Endothelial cell (in vitro differentiated cells): ENCODE measurements around the gene RAB5A. TPM values are rescaled to one million over a fixed set of nuclear protein-coding genes. Genes with fewer than 3 reads are reported as not detected.

Experiments used
- DNase-seq: peaks from one replicate; pipeline ENCODE4 v3.0.0; 2021; ENCODE audit warnings: low spot score
- H3K27ac Mint-ChIP-seq: one replicate; pipeline ENCODE4 v1.8.0; 2021; ENCODE audit warnings: mixed read lengths, inconsistent platforms; ENCODE audit not compliant: unreplicated experiment
- H3K27me3 Mint-ChIP-seq: one replicate; pipeline ENCODE4 v1.8.0; 2021; ENCODE audit warnings: mild to moderate bottlenecking, moderate library complexity, mixed read lengths, inconsistent platforms; ENCODE audit not compliant: unreplicated experiment
- H3K36me3 Mint-ChIP-seq: one replicate; pipeline ENCODE4 v1.8.0; 2021; ENCODE audit warnings: mild to moderate bottlenecking, low read depth, mixed read lengths, inconsistent platforms; ENCODE audit not compliant: unreplicated experiment
- H3K4me1 Mint-ChIP-seq: one replicate; pipeline ENCODE4 v1.8.0; 2021; ENCODE audit warnings: mild to moderate bottlenecking, mixed read lengths, inconsistent platforms; ENCODE audit not compliant: unreplicated experiment
- H3K4me3 Mint-ChIP-seq: one replicate; pipeline ENCODE4 v1.8.0; 2021; ENCODE audit warnings: mild to moderate bottlenecking, mixed read lengths, inconsistent platforms; ENCODE audit not compliant: unreplicated experiment
- H3K9me3 Mint-ChIP-seq: one replicate; pipeline ENCODE4 v1.8.0; 2021; ENCODE audit warnings: mixed read lengths, inconsistent platforms; ENCODE audit not compliant: unreplicated experiment
- total RNA-seq: library from RNA; stranded (reverse); fragmentation: NEBNext Ultra II Directional; extraction: Animal tissue kit (Norgen Biotek cat#: 25700); gene quantifications from one replicate; pipeline ENCODE4 v1.2.1, GENCODE V29; 2021; ENCODE audit not compliant: unreplicated experiment
- TF ChIP-seq, protein P1 (sequence below): fragments of 200-600 bp; sonication (generic); IDR thresholded peaks from one replicate; pipeline ENCODE4 v1.5.0; 2021; ENCODE audit warnings: antibody characterized with exemption; ENCODE audit not compliant: unreplicated experiment

The RAB5A gene
- total RNA-seq, 1 donor from 2014 or later = 84.5 TPM

GRCh38 chr3:19937459-19938294 is 9.2 kb upstream of the RAB5A start:
- Mint-ChIP-seq H3K9me3 (no peaks in the 10 kb centered on the region), H3K4me3 (no peak overlapping the region), H3K4me1 (peaks cover 12% of the 10 kb centered on the region), H3K27me3 (peaks cover 11% of the 10 kb centered on the region), H3K36me3 (peaks cover 4% of the 10 kb centered on the region), H3K27ac (no peak overlapping the region)
- TF ChIP-seq, protein P1, sequence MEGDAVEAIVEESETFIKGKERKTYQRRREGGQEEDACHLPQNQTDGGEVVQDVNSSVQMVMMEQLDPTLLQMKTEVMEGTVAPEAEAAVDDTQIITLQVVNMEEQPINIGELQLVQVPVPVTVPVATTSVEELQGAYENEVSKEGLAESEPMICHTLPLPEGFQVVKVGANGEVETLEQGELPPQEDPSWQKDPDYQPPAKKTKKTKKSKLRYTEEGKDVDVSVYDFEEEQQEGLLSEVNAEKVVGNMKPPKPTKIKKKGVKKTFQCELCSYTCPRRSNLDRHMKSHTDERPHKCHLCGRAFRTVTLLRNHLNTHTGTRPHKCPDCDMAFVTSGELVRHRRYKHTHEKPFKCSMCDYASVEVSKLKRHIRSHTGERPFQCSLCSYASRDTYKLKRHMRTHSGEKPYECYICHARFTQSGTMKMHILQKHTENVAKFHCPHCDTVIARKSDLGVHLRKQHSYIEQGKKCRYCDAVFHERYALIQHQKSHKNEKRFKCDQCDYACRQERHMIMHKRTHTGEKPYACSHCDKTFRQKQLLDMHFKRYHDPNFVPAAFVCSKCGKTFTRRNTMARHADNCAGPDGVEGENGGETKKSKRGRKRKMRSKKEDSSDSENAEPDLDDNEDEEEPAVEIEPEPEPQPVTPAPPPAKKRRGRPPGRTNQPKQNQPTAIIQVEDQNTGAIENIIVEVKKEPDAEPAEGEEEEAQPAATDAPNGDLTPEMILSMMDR = no peak
- DNase-seq = no peak

- H3K9me3 Mint-ChIP-seq = no peaks in the 10 kb centered on the region
- no peak overlapping the region for H3K4me3 Mint-ChIP-seq
- peaks cover 12% of the 10 kb centered on the region for H3K4me1 Mint-ChIP-seq
- TF ChIP-seq, protein P1 = no peak
- H3K27ac Mint-ChIP-seq = peak overlapping the region; percentile 84
- peaks cover 4% of the 10 kb centered on the region for H3K36me3 Mint-ChIP-seq
- H3K27me3 Mint-ChIP-seq = peaks cover 11% of the 10 kb centered on the region
- DNase-seq = no peak
Observed at GRCh38 chr3:19938295-19938627, 8.6 kb upstream of the RAB5A start.

GRCh38 chr3:19940643-19941042 is 6.3 kb upstream of the RAB5A start:
- DNase-seq = no peak
- no peaks in the 10 kb centered on the region for H3K9me3 Mint-ChIP-seq
- TF ChIP-seq, protein P1 = no peak
- no peak overlapping the region for H3K27ac Mint-ChIP-seq
- H3K27me3 Mint-ChIP-seq = peaks cover 11% of the 10 kb centered on the region
- peaks cover 6% of the 10 kb centered on the region for H3K4me1 Mint-ChIP-seq
- no peak overlapping the region for H3K4me3 Mint-ChIP-seq
- no peaks in the 10 kb centered on the region for H3K36me3 Mint-ChIP-seq

- no peaks in the 10 kb centered on the region for H3K9me3 Mint-ChIP-seq
- H3K36me3 Mint-ChIP-seq = peaks cover 5% of the 10 kb centered on the region
- peak overlapping the region; percentile 99 for H3K4me3 Mint-ChIP-seq
- peak overlapping the region; percentile 100 for H3K27ac Mint-ChIP-seq
- peaks cover 22% of the 10 kb centered on the region for H3K27me3 Mint-ChIP-seq
- H3K4me1 Mint-ChIP-seq = peaks cover 28% of the 10 kb centered on the region
- DNase-seq = no peak
- TF ChIP-seq, protein P1 = no peak
Observed at GRCh38 chr3:19945534-19945933, 1.4 kb upstream of the RAB5A start.
